ENCODE data around the gene MIER1. TPM values are rescaled to one million over a fixed set of nuclear protein-coding genes. Genes with fewer than 3 reads are reported as not detected.

The MIER1 gene
- total RNA-seq (2022; extraction: Qiagen RNA extraction) = 8.6 to 13.1 TPM (median 11.3 TPM) in 5 replicates

GRCh38 chr1:66924756-66925557 lies at the start of gene MIER1, which contains the start of gene DNAI4:
TSS of gene MIER1 (plus strand) at chr1:66924990. CDS start at chr1:66925029, 39 bp downstream.
TSS of gene DNAI4 (minus strand) at chr1:66924856. CDS start at chr1:66924831, 25 bp downstream.

Other genes with a start within 250 kb of the MIER1 start
- not detected in 5 replicates for gene DYNLT5, start 172.5 kb upstream of the MIER1 start, total RNA-seq (2022; extraction: Qiagen RNA extraction)
- not detected in 5 replicates for gene INSL5, start 123.7 kb upstream of the MIER1 start, total RNA-seq (2022; extraction: Qiagen RNA extraction)
- gene DNAI4, start 134 bp upstream of the MIER1 start, total RNA-seq (2022; extraction: Qiagen RNA extraction) = 0.26 to 0.94 TPM (median 0.52 TPM) in 5 replicates
- gene SLC35D1, start 129.2 kb downstream of the MIER1 start, total RNA-seq (2022; extraction: Qiagen RNA extraction) = 7.5 to 9.8 TPM (median 8.8 TPM) in 5 replicates
- not detected in 5 replicates for gene C1orf141, start 210.0 kb downstream of the MIER1 start, total RNA-seq (2022; extraction: Qiagen RNA extraction)
- not detected in 5 replicates for gene IL23R, start 241.5 kb downstream of the MIER1 start, total RNA-seq (2022; extraction: Qiagen RNA extraction)